ENCODE measurements around the gene HIVEP1. TPM values are rescaled to one million over a fixed set of nuclear protein-coding genes. Genes with fewer than 3 reads are reported as not detected.

The HIVEP1 gene
- total and polyA plus RNA-seq, 5 donors from 2014 or later = 3.9 to 96.4 (median 7.2) TPM

GRCh38 chr6:12058172-12058961, 46.3 kb downstream of the HIVEP1 start:
- H3K27ac ChIP-seq (ENCODE audit: insufficient read depth, low read length, poor library complexity, severe bottlenecking) = no peak overlapping the region
- Mint-ChIP-seq H3K36me3 (peaks cover 10% of the 10 kb centered on the region), H3K4me3 (peak overlapping the region in 2 of 4 donors; percentile 14 to 39), H3K9me3 (peaks cover 0 to 1% (median 0%) of the 10 kb centered on the region in 7 donors), H3K27ac (peak overlapping the region in 2 of 3 donors; percentile 71 to 78), H3K27me3 (no peaks in the 10 kb centered on the region), H3K4me1 (peaks cover 17 to 55% (median 54%) of the 10 kb centered on the region in 4 donors)
- H3K4me1 ChIP-seq (ENCODE audit: control insufficient read depth, insufficient read depth, low read length, poor library complexity, severe bottlenecking) = peaks cover 34% of the 10 kb centered on the region
- ATAC-seq (ENCODE audit: low read depth in 2 of 2) = no peak
- H3K4me3 ChIP-seq (ENCODE audit: low read depth, low read length) = peak overlapping the region; percentile 4
- H3K9me3 ChIP-seq (ENCODE audit: control insufficient read depth in 2 of 2, low read length in 2 of 2) = no peaks in the 10 kb centered on the region
- no peak for DNase-seq
- no peaks in the 10 kb centered on the region for H3K36me3 ChIP-seq (ENCODE audit: control insufficient read depth, insufficient read depth, low read length)
- H3K27me3 ChIP-seq (ENCODE audit: control insufficient read depth, insufficient read depth, low read length) = no peaks in the 10 kb centered on the region

GRCh38 chr6:12060780-12061609, 48.9 kb downstream of the HIVEP1 start:
- H3K9me3 ChIP-seq (ENCODE audit: control insufficient read depth in 2 of 2, low read length in 2 of 2) = no peaks in the 10 kb centered on the region
- Mint-ChIP-seq H3K4me3 (peak overlapping the region; percentile 83 to 94 (median 92)), H3K9me3 (peaks cover 0 to 1% (median 0%) of the 10 kb centered on the region in 7 donors), H3K27ac (peak overlapping the region; percentile 94 to 97 (median 96)), H3K4me1 (peaks cover 35 to 72% (median 62%) of the 10 kb centered on the region in 4 donors), H3K27me3 (no peaks in the 10 kb centered on the region), H3K36me3 (peaks cover 8% of the 10 kb centered on the region)
- peak overlapping the region; percentile 79 for H3K27ac ChIP-seq (ENCODE audit: insufficient read depth, low read length, poor library complexity, severe bottlenecking)
- no peaks in the 10 kb centered on the region for H3K36me3 ChIP-seq (ENCODE audit: control insufficient read depth, insufficient read depth, low read length)
- no peaks in the 10 kb centered on the region for H3K27me3 ChIP-seq (ENCODE audit: control insufficient read depth, insufficient read depth, low read length)
- ATAC-seq (ENCODE audit: low read depth in 2 of 2) (peak; percentile 90 to 93), DNase-seq (peak; percentile 86 to 89 (median 88))
- H3K4me1 ChIP-seq (ENCODE audit: control insufficient read depth, insufficient read depth, low read length, poor library complexity, severe bottlenecking) = peaks cover 54% of the 10 kb centered on the region
- H3K4me3 ChIP-seq (ENCODE audit: low read depth, low read length) = peak overlapping the region; percentile 89

- Histone ChIP-seq H3K27ac (ENCODE audit: insufficient read depth, low read length, poor library complexity, severe bottlenecking) (no peak overlapping the region), H3K4me3 (ENCODE audit: low read depth, low read length) (no peak overlapping the region), H3K27me3 (ENCODE audit: control insufficient read depth, insufficient read depth, low read length) (no peaks in the 10 kb centered on the region), H3K4me1 (ENCODE audit: control insufficient read depth, insufficient read depth, low read length, poor library complexity, severe bottlenecking) (peaks cover 57% of the 10 kb centered on the region), H3K9me3 (ENCODE audit: control insufficient read depth in 2 of 2, low read length in 2 of 2) (no peaks in the 10 kb centered on the region), H3K36me3 (ENCODE audit: control insufficient read depth, insufficient read depth, low read length) (no peaks in the 10 kb centered on the region)
- peaks cover 7% of the 10 kb centered on the region for H3K36me3 Mint-ChIP-seq
- DNase-seq (no peak), ATAC-seq (ENCODE audit: low read depth in 2 of 2) (no peak)
- peaks cover 35 to 72% (median 63%) of the 10 kb centered on the region in 4 donors for H3K4me1 Mint-ChIP-seq
- no peaks in the 10 kb centered on the region for H3K27me3 Mint-ChIP-seq
- no peak overlapping the region for H3K4me3 Mint-ChIP-seq
- peaks cover 0 to 1% (median 0%) of the 10 kb centered on the region in 7 donors for H3K9me3 Mint-ChIP-seq
- H3K27ac Mint-ChIP-seq = no peak overlapping the region
Observed at GRCh38 chr6:12062605-12063004, 50.5 kb downstream of the HIVEP1 start.

- Mint-ChIP-seq H3K4me1 (peaks cover 28 to 65% (median 53%) of the 10 kb centered on the region in 4 donors), H3K36me3 (peaks cover 7% of the 10 kb centered on the region), H3K4me3 (peak overlapping the region in 2 of 4 donors; percentile 66 to 72), H3K27ac (peak overlapping the region; percentile 8 to 88 (median 66)), H3K27me3 (no peaks in the 10 kb centered on the region), H3K9me3 (no peaks in the 10 kb centered on the region)
- H3K4me3 ChIP-seq (ENCODE audit: low read depth, low read length) = peak overlapping the region; percentile 49
- ATAC-seq (ENCODE audit: low read depth in 2 of 2) (no peak), DNase-seq (no peak)
- H3K27me3 ChIP-seq (ENCODE audit: control insufficient read depth, insufficient read depth, low read length) = no peaks in the 10 kb centered on the region
- no peaks in the 10 kb centered on the region for H3K9me3 ChIP-seq (ENCODE audit: control insufficient read depth in 2 of 2, low read length in 2 of 2)
- peaks cover 46% of the 10 kb centered on the region for H3K4me1 ChIP-seq (ENCODE audit: control insufficient read depth, insufficient read depth, low read length, poor library complexity, severe bottlenecking)
- H3K36me3 ChIP-seq (ENCODE audit: control insufficient read depth, insufficient read depth, low read length) = no peaks in the 10 kb centered on the region
- H3K27ac ChIP-seq (ENCODE audit: insufficient read depth, low read length, poor library complexity, severe bottlenecking) = no peak overlapping the region
Observed at GRCh38 chr6:12064131-12064530, 52.0 kb downstream of the HIVEP1 start.

- H3K27me3 Mint-ChIP-seq = no peaks in the 10 kb centered on the region
- no peak for ATAC-seq (ENCODE audit: low read depth in 2 of 2)
- H3K36me3 Mint-ChIP-seq = peaks cover 4% of the 10 kb centered on the region
- no peaks in the 10 kb centered on the region for H3K9me3 Mint-ChIP-seq
- Histone ChIP-seq H3K4me3 (ENCODE audit: low read depth, low read length) (peak overlapping the region; percentile 49), H3K27ac (ENCODE audit: insufficient read depth, low read length, poor library complexity, severe bottlenecking) (peak overlapping the region; percentile 52), H3K4me1 (ENCODE audit: control insufficient read depth, insufficient read depth, low read length, poor library complexity, severe bottlenecking) (peaks cover 43% of the 10 kb centered on the region), H3K27me3 (ENCODE audit: control insufficient read depth, insufficient read depth, low read length) (no peaks in the 10 kb centered on the region), H3K36me3 (ENCODE audit: control insufficient read depth, insufficient read depth, low read length) (no peaks in the 10 kb centered on the region), H3K9me3 (ENCODE audit: control insufficient read depth in 2 of 2, low read length in 2 of 2) (no peaks in the 10 kb centered on the region)
- no peak for DNase-seq
- H3K4me3 Mint-ChIP-seq = peak overlapping the region in 3 of 4 donors; percentile 26 to 72 (median 66)
- H3K4me1 Mint-ChIP-seq = peaks cover 26 to 63% (median 51%) of the 10 kb centered on the region in 4 donors
- peak overlapping the region; percentile 88 to 93 (median 88) for H3K27ac Mint-ChIP-seq
Observed at GRCh38 chr6:12064538-12065071, 52.5 kb downstream of the HIVEP1 start.

- no peaks in the 10 kb centered on the region for H3K27me3 Mint-ChIP-seq
- peak overlapping the region; percentile 10 to 66 (median 44) for H3K4me3 Mint-ChIP-seq
- peak in 1 of 3 donors; percentile 57 for DNase-seq
- Histone ChIP-seq H3K27ac (ENCODE audit: insufficient read depth, low read length, poor library complexity, severe bottlenecking) (peak overlapping the region; percentile 52), H3K9me3 (ENCODE audit: control insufficient read depth in 2 of 2, low read length in 2 of 2) (no peaks in the 10 kb centered on the region), H3K4me3 (ENCODE audit: low read depth, low read length) (peak overlapping the region; percentile 49), H3K36me3 (ENCODE audit: control insufficient read depth, insufficient read depth, low read length) (no peaks in the 10 kb centered on the region), H3K27me3 (ENCODE audit: control insufficient read depth, insufficient read depth, low read length) (no peaks in the 10 kb centered on the region), H3K4me1 (ENCODE audit: control insufficient read depth, insufficient read depth, low read length, poor library complexity, severe bottlenecking) (peaks cover 38% of the 10 kb centered on the region)
- peak overlapping the region; percentile 88 to 93 (median 88) for H3K27ac Mint-ChIP-seq
- peaks cover 27 to 58% (median 49%) of the 10 kb centered on the region in 4 donors for H3K4me1 Mint-ChIP-seq
- peak; percentile 41 to 45 for ATAC-seq (ENCODE audit: low read depth in 2 of 2)
- no peaks in the 10 kb centered on the region for H3K9me3 Mint-ChIP-seq
- H3K36me3 Mint-ChIP-seq = peaks cover 3% of the 10 kb centered on the region
Observed at GRCh38 chr6:12065321-12066140, 53.4 kb downstream of the HIVEP1 start.

- Histone ChIP-seq H3K27me3 (ENCODE audit: control insufficient read depth, insufficient read depth, low read length) (no peaks in the 10 kb centered on the region), H3K27ac (ENCODE audit: insufficient read depth, low read length, poor library complexity, severe bottlenecking) (peak overlapping the region; percentile 52), H3K36me3 (ENCODE audit: control insufficient read depth, insufficient read depth, low read length) (no peaks in the 10 kb centered on the region), H3K9me3 (ENCODE audit: control insufficient read depth in 2 of 2, low read length in 2 of 2) (no peaks in the 10 kb centered on the region), H3K4me1 (ENCODE audit: control insufficient read depth, insufficient read depth, low read length, poor library complexity, severe bottlenecking) (peaks cover 38% of the 10 kb centered on the region), H3K4me3 (ENCODE audit: low read depth, low read length) (peak overlapping the region; percentile 49)
- Mint-ChIP-seq H3K9me3 (no peaks in the 10 kb centered on the region), H3K36me3 (peaks cover 3% of the 10 kb centered on the region), H3K27me3 (no peaks in the 10 kb centered on the region), H3K4me3 (peak overlapping the region in 3 of 4 donors; percentile 42 to 66 (median 47)), H3K4me1 (peaks cover 30 to 58% (median 49%) of the 10 kb centered on the region in 4 donors), H3K27ac (peak overlapping the region in 2 of 3 donors; percentile 43 to 88)
- ATAC-seq (ENCODE audit: low read depth in 2 of 2) (no peak), DNase-seq (no peak)
Observed at GRCh38 chr6:12066297-12066696, 54.2 kb downstream of the HIVEP1 start.

Data from CD4-positive, CD25-positive, alpha-beta regulatory T cell (primary cell).